GM18951 (cell line): Measurements from ENCODE around the gene PRKAR1A.

Experiments
- POLR2A ChIP-seq: IDR thresholded peaks from 4 replicates; pipeline ENCODE4 v1.6.1; 2011; ENCODE audit warnings: mild to moderate bottlenecking; ENCODE audit not compliant: insufficient read length, insufficient read depth; ENCODE audit errors: extremely low read depth
- in situ Hi-C: fragments of 300-500 bp; cut with MboI; formaldehyde crosslinking; loops from one replicate; pipeline ENCODE4 v1.12.0; 2022; ENCODE audit warnings: low sequenced_read_pairs, mixed read lengths, inconsistent platforms; ENCODE audit not compliant: unreplicated experiment

The PRKAR1A gene

GRCh38 chr17:68540981-68541380 lies 28.8 kb downstream of the PRKAR1A start:
- TF ChIP-seq POLR2A: no peak
- in situ Hi-C loops: loop anchor here (25.0 kb wide), 1 partner anchor 696 kb away; the partner anchor contains the start of gene ABCA10

GRCh38 chr17:68541816-68542215 lies 29.6 kb downstream of the PRKAR1A start:
- in situ Hi-C loops: loop anchor here (25.0 kb wide), 1 partner anchor 695 kb away; the partner anchor contains the start of gene ABCA10
- TF ChIP-seq POLR2A: no peak

GRCh38 chr17:68542698-68543463 lies 30.7 kb downstream of the PRKAR1A start:
- TF ChIP-seq POLR2A: no peak
- in situ Hi-C loops: loop anchor here (25.0 kb wide), 1 partner anchor 694 kb away; the partner anchor contains the start of gene ABCA10

GRCh38 chr17:68544111-68544915 lies 32.1 kb downstream of the PRKAR1A start:
- in situ Hi-C loops: loop anchor here (25.0 kb wide), 1 partner anchor 693 kb away; the partner anchor contains the start of gene ABCA10
- no peak for TF ChIP-seq POLR2A

DNA sequence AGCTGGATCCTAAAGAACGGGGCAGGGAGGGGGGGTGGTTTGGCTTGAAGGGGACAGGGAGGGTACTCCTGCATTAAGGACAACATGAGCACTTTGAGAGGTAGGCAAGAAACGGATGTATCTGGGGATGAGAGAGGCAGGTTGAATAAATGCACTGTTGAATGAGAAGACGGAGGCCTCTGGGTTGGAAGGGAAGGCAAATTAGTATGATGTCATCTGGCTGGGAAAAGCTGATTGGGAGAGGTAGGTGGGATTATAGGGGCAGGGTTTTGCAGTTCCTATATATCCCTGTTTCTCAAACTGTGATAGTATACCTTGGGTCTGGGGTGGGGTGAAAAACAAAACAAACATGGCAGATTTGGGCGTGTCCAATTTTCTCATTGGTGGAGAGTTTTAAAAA lies 44.3 kb downstream of the PRKAR1A start:
- TF ChIP-seq POLR2A: no peak
- in situ Hi-C loops: no loop called here

DNA sequence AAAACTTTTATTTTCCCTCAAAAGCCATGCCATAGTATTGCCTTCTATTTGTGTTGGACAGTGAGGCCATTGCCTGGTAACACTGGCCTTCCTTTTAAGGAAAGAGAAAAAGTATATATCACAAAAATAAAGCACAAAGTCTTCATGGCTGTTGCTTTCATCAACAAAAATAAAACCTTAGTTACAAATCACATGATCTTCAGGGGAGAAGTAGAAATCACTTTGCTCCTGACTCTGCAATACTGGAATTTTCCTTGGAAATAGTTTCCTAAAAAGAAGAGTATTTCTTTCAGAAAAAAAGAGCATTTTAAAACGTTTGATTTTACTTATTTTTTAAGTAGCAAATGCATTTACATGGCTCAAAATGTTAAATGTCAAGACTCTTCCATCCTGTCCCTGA lies 47.1 kb downstream of the PRKAR1A start:
- in situ Hi-C loops: no loop called here

GRCh38 chr17:68560966-68561720 lies 48.9 kb downstream of the PRKAR1A start:
- TF ChIP-seq POLR2A: no peak
- in situ Hi-C loops: no loop called here

More for the DNA sequence above, 47.1 kb downstream of the PRKAR1A start:
- no peak for TF ChIP-seq POLR2A

DNA sequence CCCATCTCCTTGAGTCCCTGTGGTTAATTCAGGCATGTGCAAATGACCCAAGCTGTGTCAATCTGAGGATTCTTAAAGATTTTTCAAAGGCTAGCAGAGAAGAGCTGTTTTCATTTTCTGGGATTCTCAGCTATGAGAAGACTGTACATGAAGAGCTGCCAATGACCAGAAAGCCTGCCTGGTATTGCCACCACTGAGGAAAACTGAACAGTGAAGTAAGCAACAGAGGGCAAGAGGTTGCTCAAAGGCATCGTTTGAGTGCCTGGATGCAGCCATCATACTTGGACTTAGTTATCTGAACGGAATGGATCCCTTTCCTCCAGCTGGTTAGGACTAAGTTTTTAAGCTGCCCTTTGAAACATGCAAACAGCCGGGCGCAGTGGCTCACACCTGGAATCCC lies 50.5 kb downstream of the PRKAR1A start:
- no peak for TF ChIP-seq POLR2A
- in situ Hi-C loops: no loop called here

DNA sequence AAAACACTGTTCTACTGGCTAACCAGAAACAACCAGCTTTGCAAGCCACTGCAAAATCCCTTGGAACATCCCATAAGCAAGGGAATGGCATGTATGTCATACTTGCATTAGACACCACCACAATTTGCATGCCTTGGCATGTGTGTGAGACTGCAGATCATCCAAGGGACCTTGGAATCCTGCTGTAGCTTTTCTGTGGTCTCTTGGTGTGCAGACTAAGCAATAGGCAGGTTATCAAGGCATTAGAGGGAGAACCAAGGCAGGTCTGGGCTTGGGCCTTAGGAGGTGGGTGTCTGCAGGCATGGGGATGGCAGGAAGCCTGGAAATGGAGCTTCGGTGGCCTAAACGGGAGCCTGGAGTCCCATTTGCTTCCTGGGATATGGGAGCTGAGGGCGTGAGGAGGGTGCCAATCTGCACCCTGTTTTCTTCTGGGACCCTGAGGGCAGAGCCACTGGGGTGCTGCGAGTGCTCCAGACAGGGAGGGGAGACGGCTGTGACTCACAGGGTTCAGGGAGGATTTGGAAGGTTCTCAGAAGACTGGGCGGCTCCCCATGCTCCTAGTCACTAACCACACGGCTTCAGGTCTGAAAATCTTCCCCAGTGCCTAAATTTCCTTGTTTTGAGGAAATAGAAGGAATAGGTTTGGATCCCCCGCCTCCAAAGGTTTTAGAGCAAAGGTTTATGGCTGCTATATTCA lies 52.3 kb downstream of the PRKAR1A start:
- in situ Hi-C loops: no loop called here
- no peak for TF ChIP-seq POLR2A

GRCh38 chr17:68565661-68566441 lies 53.6 kb downstream of the PRKAR1A start:
- in situ Hi-C loops: no loop called here
- no peak for TF ChIP-seq POLR2A

- in situ Hi-C loops: no loop called here
- no peak for TF ChIP-seq POLR2A
These were observed 54.2 kb downstream of the PRKAR1A start for GRCh38 chr17:68566442-68566738.

DNA sequence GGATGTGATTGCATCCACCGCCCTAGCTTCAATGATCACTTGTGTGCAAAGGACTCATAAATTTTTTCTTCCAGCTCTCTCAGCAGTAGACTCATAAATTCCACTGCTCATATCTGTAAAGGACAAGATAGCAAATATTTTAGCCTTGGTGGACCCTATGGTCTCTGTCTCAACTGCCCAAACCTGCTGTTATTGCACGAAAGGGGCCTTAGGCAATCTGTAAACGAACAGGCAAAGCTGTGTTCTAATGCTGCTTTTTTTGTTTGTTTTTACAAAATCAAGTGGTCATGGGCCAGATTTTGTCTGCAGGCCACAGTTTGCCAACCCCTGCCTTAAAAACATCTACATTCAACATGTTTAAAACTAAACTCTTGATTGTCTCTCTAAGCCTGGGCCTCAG lies 54.8 kb downstream of the PRKAR1A start:
- in situ Hi-C loops: no loop called here

More for the DNA sequence above, 54.8 kb downstream of the PRKAR1A start:
- no peak for TF ChIP-seq POLR2A
